OCI-LY3 (cell line): ENCODE results near the gene CFAP92.

Source experiments
- EZH2phosphoT487 ChIP-seq: fragments of 200-600 bp; shearing (Covaris generic); IDR thresholded peaks from 2 replicates; pipeline ENCODE4 v1.6.1; 2018; ENCODE audit warnings: antibody characterized with exemption, mixed run types, low read depth
- TF ChIP-seq, protein P1 (sequence below): fragments of 200-600, 300-600 bp; sonication (generic); IDR thresholded peaks from 2 replicates; pipeline ENCODE4 v1.5.1; 2014; ENCODE audit warnings: antibody characterized with exemption, low read length, low read depth

DNA sequence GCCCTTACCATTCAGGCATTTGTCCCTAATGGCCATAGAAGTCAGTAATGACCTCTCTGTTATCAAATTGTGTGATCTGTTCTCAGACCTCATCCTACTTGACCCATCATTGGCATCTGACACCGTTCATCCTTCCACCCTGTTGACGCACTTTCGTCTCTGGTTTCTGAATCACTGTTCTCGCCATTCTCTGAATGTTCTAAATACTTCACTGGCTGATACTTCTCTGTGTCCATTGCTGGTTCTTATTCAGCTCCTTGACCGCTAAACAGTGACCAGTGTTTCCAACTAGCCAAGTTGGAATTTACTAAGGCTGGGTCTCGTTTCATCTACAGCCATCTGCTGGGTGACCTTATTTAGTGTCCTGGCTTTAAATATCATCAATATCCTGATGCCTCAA lies 112.3 kb downstream of the CFAP92 start:
- no peak for TF ChIP-seq EZH2phosphoT487
- TF ChIP-seq, protein P1, sequence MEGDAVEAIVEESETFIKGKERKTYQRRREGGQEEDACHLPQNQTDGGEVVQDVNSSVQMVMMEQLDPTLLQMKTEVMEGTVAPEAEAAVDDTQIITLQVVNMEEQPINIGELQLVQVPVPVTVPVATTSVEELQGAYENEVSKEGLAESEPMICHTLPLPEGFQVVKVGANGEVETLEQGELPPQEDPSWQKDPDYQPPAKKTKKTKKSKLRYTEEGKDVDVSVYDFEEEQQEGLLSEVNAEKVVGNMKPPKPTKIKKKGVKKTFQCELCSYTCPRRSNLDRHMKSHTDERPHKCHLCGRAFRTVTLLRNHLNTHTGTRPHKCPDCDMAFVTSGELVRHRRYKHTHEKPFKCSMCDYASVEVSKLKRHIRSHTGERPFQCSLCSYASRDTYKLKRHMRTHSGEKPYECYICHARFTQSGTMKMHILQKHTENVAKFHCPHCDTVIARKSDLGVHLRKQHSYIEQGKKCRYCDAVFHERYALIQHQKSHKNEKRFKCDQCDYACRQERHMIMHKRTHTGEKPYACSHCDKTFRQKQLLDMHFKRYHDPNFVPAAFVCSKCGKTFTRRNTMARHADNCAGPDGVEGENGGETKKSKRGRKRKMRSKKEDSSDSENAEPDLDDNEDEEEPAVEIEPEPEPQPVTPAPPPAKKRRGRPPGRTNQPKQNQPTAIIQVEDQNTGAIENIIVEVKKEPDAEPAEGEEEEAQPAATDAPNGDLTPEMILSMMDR: no peak
